ENCODE data around the gene CRX.
A peak's percentile ranks its signal among the peaks of the same experiment; 100 is the strongest.
"Not testable (repeated sequence)": the region's sequence is repeated elsewhere in the genome, so short reads cannot be mapped to it uniquely, and the experiment has no call there.

CRX gene

DNA sequence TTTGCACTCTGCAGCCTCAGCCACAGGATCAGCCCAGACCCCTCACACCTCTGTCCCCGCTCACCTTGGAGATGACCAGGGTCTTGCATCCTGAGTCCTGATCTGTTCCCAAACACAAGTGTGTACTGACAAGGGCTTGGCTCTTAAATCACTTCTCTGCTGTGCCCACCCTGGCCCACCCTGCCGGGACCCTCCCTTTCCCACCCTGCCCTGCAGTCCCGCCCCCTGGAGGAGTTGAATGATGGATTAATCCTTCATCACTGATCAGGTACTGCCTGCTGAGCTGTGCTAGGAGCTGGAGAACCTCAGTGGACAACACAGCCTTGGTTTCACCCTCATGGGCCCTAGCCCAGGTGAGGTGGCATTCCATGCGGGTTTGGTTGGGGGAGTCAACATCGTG lies 17.3 kb upstream of the CRX start, which contains the start of gene TPRX1:
Gene TPRX1, minus strand, starts transcription at position 101 of the 400 bp plus-strand sequence. Its CDS starts 12 bp downstream, at position 89.
- DNase-seq, result not testable (repeated sequence)

DNA sequence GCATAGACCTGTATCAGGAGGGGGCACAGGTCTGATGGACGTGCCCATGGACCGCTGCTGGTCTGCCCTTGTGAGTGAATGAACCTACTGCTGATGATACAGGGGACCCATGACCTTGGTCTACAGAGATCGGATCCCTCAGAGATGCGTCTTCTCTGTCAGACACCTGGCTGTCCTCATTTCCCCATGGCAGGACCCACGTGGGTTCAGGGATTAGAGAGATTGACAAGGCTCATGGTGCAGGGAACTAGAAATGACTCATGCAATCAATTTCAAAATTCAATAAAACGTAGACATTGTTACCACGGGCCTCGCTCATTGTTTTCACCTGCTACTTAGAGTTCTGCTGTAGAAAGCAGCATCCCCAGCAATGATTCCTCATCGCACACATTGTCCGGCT lies 16.4 kb upstream of the CRX start:
- no peak for DNase-seq

- DNase-seq, result no peak
Observed at GRCh38 chr19:47806435-47806834, 15.3 kb upstream of the CRX start.

DNA sequence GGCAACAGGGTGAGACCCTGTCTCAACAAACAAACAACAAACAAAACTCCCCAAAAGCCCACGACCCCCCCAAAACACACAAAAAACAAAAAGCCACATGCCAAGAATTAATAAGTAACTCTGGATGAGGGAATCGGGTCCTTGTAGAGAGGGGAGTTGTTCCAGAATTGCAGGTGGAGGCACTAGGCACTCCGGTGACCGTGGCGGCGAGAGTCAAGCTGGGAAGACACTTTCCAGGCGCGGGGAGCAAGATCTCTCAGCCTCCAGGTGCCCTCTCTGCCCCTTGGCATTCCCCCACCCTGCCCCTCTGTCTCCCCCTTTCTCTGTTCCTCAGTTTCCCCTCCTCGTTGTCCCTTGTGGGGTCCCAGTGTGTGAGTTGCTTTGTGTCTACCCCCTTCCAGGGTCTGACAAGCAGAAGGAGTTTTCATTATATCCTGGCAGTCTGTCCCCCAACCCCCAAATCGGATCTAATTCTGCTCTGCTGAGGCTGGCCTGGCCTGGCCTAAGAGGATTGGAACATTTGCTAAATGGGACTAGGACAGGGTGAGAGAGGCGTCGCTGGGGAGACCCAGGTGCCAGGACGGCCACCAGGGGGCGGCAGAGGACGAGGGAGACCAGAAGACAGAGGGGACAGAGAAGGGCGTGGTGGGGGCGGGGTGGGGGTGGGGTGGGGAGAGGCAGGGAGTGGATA lies 8.3 kb upstream of the CRX start:
- DNase-seq, result peak; percentile 58 to 83

DNA sequence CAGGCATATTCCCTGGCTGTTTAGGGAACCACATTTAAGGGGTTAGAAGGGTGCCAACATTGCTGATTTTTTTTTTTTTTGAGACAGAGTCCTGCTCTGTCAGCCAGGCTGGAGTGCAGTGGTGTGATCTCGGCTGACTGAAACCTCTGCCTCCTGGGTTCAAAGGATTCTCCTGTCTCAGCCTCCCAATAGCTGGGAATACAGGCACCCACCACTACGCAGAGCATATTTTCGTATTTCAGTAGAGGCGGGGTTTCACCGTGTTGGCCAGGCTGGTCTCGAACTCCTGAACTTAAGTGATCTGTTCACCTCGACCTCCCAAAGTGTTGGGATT lies 7.8 kb upstream of the CRX start:
- DNase-seq, result no peak

GRCh38 chr19:47816270-47816669 lies 5.5 kb upstream of the CRX start:
- DNase-seq, result not testable (repeated sequence)

DNA sequence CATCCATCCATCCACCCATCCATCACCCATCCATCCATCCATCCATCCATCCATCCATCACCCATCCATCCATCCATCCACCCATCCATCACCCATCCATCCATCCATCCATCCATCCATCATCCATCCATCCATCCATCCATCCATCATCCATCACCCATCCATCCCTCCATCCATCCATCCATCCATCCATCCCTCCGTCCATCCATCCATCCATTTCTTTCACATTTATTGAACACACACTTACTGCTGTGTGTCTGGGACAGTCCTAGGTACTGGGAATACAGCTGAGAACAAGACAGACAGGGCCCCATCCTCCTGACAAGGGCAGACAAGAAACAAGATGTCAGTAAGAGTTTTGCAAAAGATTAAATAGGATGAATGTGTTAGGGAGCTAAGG lies 3.5 kb upstream of the CRX start:
- DNase-seq, result not testable (repeated sequence)

GRCh38 chr19:47819858-47820257 lies 1.9 kb upstream of the CRX start:
- no peak for DNase-seq

GRCh38 chr19:47820410-47820809 lies 1.3 kb upstream of the CRX start:
- no peak for DNase-seq

DNA sequence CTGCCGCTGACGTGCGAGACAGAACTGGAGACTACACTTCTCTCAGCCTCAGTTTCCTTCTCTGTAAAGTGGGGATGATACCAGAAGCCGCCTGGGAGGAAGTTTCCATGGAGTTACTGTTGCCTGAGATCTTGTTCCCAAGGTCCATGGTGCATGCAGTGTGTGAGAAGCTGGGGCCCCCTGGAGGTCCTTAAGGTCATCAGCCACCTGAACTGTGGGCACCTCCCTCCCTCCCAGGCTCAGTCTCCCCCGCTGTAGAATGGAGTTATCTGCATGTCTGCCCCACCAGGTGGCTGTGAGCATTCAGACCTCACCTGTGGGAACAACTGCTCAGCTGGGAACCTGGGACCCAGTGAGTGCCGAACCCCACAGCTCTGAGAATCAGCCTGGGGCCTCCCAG lies 2.7 kb downstream of the CRX start:
- no peak for DNase-seq

- DNase-seq, result no peak
Observed at GRCh38 chr19:47826800-47827199, 5.1 kb downstream of the CRX start.

DNA sequence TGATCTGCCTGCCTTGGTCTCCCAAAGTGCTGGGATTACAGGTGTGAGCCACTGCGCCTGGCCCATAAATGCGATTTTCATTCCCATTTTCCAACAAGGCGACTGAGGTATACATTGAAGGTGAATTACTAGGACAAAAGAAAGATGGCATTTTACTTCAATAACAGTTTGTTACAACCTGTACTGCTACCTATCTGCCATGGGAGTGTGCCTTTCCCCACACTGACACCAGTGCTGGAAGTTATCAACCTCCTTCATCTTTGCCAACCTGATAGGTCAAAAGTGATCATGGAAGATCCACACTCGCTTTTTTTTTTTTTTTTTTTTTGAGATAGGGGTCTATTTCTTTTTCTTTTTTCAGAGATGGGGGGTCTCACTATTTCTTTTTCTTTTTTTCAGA lies 11.0 kb downstream of the CRX start:
- no peak for DNase-seq

DNA sequence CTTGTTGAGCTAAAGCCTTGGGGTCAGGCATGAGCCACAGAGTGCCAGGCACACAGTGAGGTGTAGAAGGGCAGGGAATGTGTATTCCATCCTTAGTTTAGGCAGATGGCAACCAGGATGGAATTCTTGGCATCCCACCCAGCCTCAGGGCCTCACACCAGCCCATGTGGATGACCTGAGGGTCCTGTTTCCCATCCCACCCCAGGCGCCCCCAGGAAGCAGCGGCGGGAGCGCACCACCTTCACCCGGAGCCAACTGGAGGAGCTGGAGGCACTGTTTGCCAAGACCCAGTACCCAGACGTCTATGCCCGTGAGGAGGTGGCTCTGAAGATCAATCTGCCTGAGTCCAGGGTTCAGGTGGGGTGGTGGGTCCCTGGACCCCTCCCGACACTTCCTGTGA lies 14.3 kb downstream of the CRX start:
- no peak for DNase-seq

- no peak for DNase-seq
Observed at GRCh38 chr19:47839411-47839810, 17.7 kb downstream of the CRX start.

DNA sequence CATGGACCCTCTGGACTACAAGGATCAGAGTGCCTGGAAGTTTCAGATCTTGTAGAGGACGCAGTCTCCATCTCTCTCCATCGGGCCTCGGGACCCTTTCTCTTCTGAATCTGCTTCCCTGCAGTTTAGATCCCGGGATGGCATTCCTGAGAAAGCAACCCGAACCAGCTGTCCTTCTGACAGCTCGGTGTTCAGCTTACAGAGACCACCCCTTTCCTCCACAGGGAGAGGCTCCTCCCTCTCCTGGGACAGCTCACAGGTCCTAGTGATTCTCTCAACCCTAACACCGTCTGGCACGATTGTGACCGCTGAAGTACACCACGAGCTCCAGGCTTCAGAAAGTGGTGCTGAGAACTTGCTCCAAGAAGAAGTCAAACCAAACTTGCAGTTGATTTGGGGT lies 18.2 kb downstream of the CRX start:
- no peak for DNase-seq

DNA sequence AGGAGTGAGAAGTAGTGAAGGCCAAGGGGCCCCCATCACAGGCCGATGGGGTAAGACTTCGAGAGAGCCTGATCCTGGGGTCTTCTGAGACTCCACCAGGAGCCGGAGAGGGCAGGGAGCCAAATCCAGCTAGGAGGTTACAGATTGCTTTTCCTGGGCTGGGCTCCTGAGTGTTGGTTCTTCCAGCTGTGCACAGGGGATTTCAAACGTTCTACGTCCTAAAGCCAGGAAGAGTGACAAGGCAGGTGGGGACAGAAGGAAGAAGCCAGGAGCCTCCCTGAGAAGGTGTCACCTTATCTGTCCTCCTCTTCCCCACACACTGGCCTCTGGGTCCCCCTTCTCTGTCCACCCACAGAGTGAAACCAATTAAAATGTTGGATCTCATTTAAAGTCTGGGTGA lies 21.2 kb downstream of the CRX start:
- no peak for DNase-seq

GRCh38 chr19:47848425-47848822 lies 26.7 kb downstream of the CRX start:
- no peak for DNase-seq

- peak in 1 of 2 experiments; percentile 23 for DNase-seq
Observed at GRCh38 chr19:47848823-47849473, 27.2 kb downstream of the CRX start.

GRCh38 chr19:47853003-47853402 lies 31.3 kb downstream of the CRX start:
- DNase-seq, result no peak

DNA sequence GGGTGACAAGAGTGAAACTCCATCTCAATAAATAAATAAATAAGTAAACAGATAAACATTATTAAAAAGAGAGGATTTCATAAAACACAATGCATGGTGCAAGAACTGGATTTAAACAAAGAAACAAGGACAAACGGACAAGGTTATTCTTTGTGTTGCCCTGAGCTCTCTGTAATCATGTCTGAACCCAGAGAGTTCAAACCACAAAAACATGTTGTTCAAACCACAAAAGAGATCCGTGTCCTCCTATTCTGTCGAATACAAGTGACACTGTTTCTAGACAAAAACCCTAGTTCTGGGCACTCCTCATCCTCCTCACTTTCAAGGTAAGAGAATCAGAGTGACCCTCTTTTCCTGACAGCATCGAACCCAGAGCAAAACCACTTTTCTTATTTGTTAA lies 32.7 kb downstream of the CRX start:
- DNase-seq, result no peak

DNA sequence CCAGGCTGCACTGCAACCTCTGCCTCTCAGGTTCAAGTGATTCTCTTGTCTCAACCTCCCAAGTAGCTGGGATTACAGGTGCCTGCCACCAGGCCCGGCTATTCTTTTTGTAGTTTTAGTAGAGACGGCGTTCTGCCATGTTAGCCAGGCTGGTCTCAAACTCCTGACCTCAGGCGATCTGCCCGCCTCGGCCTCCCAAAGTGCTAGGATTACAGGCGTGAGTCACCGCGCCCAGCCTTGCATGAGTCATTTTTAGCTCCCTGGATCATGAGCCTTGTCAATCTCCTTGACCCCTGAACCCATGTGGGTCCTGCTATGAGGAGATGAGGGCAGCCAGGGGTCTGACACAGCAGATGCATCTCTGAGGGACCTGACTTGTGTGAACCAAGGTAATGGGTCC lies 36.5 kb downstream of the CRX start:
- DNase-seq, result not testable (repeated sequence)

DNA sequence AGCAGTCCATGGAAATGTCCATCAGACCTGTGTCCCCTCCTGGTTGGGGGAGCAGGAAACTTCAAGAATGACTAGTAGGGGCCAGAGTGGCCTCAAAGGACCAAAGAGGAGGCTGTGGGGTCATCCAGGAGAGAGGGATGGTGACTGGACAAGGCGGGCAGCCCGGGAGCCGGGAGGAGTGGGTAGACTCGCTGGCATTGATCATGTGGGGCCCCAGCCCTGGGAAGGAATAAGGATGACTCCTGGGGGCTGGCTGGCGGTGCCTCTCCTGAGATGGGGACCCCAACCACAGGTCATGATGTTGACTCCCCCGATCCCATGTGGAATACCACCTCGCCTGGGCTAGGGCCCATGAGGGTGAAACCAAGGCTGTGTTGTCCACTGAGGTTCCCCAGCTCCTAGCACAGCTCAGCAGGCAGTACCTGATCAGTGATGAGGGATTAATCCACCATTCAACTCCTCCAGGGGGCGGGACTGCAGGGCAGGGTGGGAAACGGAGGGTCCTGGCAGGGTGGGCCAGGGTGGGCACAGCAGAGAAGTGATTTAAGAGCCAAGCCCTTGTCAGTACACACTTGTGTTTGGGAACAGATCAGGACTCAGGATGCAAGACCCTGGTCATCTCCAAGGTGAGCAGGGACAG lies 37.0 kb downstream of the CRX start, which contains the start of gene TPRX2:
Gene TPRX2, plus strand, starts transcription at position 590 of the 640 bp plus-strand sequence. Its CDS starts 12 bp downstream, at position 602.
- not testable (repeated sequence) for DNase-seq

- DNase-seq, result not testable (repeated sequence)
Observed at GRCh38 chr19:47859838-47860237, 38.1 kb downstream of the CRX start.

DNA sequence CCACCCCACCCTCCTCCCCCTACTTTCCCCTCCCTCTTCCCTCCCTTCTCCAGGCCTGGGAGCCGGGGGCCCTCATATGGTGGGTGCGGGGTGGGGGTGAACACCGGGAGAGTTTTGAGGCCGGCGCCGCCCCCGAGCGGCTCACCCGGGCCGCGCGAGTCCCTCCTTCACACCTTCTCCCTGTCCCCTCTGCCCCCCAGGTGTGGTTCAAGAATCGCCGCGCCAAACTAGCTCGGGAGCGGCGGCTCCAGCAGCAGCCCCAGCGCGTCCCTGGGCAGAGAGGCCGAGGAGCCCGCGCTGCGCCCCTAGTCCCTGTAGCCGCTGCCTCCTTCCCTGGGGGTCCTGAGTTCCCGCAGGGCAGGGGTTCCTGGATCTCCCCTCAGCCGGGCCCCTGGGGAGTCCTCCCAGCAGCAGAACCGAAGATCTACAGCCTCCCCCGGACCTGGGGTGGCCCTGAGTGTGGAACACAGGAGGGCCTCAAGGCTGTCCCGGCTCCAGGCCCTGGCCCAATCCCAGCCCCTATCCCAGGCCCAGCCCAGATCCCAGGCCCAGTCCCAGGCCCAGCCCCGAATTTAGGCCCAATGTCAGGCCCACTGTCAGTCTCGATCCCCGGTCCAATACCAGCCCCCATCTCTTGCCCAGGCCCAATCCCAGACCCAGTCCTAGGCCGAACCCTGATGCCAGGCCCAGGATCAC lies 39.0 kb downstream of the CRX start:
- no peak for DNase-seq
